LNCAP (cell line): ENCODE results near the gene CEP63.

Experiments
- TF ChIP-seq, protein P1 (sequence below): fragments of 450-650 bp; IDR thresholded peaks from 2 replicates; pipeline ENCODE4 v1.5.1; 2017; ENCODE audit warnings: mild to moderate bottlenecking

Gene CEP63

DNA sequence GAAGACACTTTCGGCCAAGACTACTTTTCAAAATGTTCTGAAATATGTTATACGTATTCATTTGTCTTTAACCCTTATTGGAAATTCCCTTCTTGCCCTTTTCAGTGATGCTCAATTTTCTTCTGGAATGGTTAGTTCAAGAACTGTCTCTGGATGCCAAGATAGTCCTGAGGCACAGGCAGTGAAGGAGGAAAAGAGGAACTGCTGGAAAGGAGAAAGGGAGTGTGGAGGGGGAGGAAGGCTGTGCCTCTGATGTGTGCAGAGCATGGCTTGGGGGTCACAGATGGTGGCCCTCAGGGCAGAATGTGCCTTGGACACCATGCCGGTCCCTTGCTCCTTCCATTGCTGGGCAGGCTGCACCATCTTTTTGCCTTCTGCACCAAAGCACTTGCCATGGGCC, 73.7 kb downstream of the CEP63 start:
- TF ChIP-seq, protein P1, sequence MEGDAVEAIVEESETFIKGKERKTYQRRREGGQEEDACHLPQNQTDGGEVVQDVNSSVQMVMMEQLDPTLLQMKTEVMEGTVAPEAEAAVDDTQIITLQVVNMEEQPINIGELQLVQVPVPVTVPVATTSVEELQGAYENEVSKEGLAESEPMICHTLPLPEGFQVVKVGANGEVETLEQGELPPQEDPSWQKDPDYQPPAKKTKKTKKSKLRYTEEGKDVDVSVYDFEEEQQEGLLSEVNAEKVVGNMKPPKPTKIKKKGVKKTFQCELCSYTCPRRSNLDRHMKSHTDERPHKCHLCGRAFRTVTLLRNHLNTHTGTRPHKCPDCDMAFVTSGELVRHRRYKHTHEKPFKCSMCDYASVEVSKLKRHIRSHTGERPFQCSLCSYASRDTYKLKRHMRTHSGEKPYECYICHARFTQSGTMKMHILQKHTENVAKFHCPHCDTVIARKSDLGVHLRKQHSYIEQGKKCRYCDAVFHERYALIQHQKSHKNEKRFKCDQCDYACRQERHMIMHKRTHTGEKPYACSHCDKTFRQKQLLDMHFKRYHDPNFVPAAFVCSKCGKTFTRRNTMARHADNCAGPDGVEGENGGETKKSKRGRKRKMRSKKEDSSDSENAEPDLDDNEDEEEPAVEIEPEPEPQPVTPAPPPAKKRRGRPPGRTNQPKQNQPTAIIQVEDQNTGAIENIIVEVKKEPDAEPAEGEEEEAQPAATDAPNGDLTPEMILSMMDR = no peak

DNA sequence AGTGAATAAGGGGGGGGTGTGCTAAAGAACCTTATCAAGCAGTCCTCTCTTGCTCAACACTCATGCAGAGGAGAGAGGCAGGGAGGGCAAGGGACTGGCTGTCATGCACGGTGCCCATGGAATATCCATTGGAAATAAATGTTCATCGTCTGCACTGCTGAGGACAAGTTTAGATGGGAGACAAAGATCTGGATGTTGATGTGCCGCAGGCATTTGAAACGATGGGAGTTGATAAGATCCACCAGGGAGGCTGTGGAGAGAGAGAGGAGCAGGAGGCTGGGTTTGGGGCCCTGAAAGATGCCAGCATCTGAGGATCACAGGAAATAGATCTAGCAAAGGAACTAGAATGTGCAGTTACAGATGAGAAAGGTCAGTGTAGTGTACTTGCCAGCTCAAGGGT, 76.2 kb downstream of the CEP63 start:
- TF ChIP-seq, protein P1 = no peak

DNA sequence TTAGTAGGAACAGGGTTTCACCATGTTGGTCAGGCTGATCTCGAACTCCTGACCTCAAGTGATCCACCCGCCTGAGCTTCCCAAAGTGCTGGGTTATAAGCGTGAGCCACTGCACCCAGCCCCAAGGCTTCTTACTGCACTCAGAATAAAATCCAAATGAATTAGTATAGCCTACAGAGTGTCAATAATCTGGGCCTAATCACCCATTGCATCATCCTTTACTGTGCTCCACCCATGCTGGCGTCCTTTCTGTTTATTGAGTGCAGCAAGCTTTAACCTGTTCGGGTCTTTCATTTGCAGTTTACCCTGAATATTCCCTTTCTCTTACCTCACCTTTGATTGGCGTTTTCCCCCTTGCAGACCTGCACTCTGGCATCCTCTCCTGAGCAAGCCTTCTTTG, 77.7 kb downstream of the CEP63 start:
- TF ChIP-seq, protein P1 = no peak

DNA sequence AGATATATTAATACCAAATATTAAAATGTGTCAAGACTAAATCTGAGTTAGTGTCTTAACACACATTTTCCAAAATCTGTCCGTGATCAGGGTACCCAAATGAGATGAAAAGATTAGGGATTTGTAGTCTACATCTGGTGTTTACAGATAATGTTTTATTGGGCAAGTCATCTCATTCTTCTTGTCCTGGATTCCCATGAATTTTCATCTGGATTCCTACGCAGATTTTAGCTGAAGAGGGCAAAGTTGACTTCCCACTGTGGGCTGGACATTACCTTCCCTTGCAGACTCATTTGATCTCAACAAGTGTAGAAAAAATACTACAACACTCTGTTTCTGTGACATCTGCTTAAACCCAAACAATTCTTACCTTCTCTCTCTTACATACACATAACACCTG, 79.1 kb downstream of the CEP63 start:
- TF ChIP-seq, protein P1 = no peak

DNA sequence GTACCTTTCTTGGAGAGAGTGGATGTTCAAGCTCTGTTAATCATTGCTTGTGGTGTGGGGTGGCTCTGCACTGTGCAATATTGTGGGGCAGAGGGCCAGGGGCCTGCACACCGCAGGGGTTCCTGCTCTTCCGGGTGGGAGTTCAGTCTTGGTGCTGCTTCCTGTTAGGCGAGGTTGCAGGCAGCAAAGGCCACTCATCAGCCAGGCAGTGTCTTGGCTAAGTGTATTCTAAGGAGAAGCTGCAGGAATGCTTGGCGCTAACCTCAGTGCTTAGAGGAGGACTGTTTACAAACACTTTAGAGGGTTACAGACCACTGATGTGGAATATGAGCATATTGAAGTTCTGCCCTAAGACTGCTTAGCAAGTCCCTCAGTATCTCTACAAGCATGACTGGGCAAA, 81.7 kb downstream of the CEP63 start:
- TF ChIP-seq, protein P1 = no peak

DNA sequence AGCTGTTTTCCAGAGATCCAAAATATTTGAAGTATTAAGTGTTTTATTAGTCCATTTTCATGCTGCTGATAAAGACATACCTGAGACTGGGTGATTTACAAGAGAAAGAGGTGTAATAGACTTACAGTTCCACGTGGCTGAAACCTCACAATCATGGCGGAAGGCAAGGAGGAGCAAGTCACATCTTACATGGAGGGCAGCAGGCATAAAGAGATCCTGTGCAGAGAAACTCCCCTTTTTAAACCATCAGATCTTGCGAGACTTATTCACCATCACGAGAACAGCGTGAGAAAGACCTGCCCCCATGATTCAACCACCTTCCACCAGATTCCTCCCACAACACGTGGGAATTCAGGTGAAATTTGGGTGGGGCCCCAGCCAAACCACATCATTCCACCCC, 82.9 kb downstream of the CEP63 start:
- TF ChIP-seq, protein P1 = no peak

DNA sequence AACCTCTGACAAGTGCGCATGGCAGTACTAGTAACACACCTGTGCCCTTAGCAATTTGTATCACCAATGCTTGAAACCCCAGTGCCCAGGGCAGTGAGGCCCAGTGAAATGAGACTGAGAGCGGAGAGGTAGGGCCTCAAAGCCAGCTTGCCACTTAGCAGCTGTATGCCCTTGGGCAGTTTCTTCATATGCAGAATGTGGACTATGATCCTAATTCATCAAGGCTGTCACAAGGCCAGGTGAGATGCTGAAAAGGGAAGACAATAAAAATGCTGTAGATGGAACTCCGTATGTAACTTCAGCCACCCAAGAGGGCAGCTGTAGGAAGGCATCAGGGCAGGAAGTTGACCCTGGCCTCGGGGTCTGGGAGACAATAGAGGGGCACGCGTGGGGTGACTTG, 90.6 kb downstream of the CEP63 start:
- TF ChIP-seq, protein P1 = no peak

DNA sequence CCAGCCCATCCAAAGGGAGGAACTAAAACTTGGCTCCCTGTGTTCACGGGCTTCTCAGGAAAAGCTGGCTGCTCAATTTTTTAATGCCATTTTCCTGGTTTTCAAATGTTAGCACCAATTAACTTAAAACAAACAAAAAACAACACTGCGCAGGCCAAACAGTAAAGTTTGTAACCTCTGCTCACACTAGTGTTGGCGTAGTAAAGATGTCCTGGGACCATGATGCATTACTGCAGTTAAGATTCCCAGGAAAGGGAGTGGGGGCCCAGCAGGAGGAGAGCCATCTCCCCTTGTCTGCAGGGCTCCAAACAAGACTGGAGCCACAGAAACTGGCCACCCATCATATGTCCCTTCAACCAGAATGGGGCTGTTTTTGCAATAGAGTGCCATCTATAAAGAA, 91.0 kb downstream of the CEP63 start:
- TF ChIP-seq, protein P1 = no peak
